ENCODE measurements around the gene HEXIM1.

HEXIM1 gene

DNA sequence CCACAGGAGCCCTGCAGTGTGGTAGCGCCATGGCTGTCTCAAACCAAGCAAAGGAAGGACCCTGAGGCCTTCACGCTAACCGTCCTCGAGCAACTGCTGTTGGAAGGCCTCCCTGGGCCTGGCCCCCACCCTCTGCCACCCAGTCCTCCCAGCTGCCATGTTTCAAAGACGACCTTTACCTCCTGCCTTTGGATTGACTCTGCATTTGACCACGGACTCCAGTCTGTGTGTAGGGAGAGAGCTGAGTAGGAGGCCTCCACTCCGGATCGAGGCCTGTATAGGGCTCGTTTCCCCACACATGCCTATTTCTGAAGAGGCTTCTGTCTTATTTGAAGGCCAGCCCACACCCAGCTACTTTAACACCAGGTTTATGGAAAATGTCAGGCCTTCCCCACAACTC is 40.2 kb upstream of the HEXIM1 start:
- DNase-seq (ENCODE audit: low read depth), result no peak
- no peak overlapping the region for H3K4me3 ChIP-seq (ENCODE audit: low read depth, low read length)
- TF ChIP-seq CTCF (IDR thresholded peaks at IDR 0.05; ENCODE audit: low read depth, low read length, missing control alignments), result no peak
- in situ Hi-C loops (cut with HindIII; ENCODE audit: low sequenced_read_pairs), result no loop called here

- TF ChIP-seq CTCF (IDR thresholded peaks at IDR 0.05; ENCODE audit: low read depth, low read length, missing control alignments), result no peak
- DNase-seq (ENCODE audit: low read depth), result no peak
- in situ Hi-C loops (cut with HindIII; ENCODE audit: low sequenced_read_pairs), result no loop called here
These were observed 39.4 kb upstream of the HEXIM1 start for GRCh38 chr17:45108595-45109521.

DNA sequence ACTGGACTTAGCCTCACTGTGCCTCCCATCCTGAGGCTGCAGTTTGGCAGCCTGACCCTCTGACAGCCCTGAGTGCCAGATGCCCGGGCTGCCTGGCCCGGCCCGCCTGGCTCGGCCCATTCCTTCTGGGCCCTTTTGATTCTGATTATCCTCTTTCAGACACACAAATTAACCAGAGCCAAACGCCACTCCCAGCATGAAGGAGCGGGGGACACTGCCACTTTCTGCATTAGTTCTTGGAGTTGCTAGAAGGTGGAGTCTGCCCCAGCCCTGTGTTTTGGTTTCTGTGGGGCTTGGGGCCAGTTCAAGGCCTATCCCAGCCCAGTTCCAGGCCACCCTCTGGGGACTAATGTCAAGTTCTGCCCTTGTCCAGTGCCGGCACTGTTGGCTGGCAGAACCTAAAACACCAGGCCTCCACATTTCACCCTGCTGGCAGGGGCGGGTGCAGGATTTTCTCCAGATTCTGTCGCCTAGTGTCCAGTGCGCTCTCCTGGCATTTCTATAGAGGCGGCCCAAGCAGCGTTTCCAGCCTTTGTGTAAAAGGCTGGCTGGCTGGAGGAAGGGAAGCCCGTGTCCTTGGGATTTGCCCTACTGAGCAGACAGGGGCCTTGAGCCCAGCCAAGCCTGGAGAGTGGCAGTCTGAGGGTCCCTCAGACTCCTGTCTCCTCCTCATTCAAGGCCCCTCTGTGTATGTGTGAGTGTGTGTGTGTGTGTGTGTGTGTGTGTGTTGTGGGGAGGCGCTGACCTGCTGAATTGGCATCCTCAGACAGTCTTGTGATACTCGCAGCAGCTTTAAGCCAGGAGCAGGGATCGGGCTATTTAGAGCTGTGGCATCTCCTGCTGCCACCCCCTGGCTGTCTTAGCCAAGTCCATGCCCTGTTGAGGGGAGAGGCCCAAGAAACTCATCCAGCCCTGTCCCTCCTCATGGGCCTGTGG is 37.3 kb upstream of the HEXIM1 start:
- TF ChIP-seq CTCF (IDR thresholded peaks at IDR 0.05; ENCODE audit: low read depth, low read length, missing control alignments), result no peak
- in situ Hi-C loops (cut with HindIII; ENCODE audit: low sequenced_read_pairs), result no loop called here
- DNase-seq (ENCODE audit: low read depth), result no peak
- no peak overlapping the region for H3K4me3 ChIP-seq (ENCODE audit: low read depth, low read length)

More at GRCh38 chr17:45108595-45109521, 39.4 kb upstream of the HEXIM1 start:
- no peak overlapping the region for H3K4me3 ChIP-seq (ENCODE audit: low read depth, low read length)

DNA sequence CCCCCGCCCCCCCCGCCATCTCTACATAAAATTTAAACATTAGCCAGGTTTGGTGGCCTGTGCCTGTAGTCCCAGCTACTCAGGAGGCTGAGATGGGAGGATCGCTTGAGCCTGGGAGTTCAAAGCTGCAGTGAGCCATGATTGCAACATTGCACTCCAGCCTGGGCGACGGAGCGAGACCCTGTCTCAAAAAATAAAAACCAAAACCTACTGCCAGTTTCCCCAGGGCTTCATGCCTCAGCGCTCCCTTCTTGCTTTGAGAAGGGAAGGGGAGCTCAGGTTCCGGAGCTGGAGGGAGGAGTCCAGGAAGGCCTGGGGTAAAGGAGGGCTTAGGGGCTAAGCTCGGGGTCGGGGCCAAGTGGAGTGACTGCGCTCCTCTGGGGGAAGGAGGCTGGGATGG is 36.4 kb upstream of the HEXIM1 start:
- H3K4me3 ChIP-seq (ENCODE audit: low read depth, low read length), result no peak overlapping the region
- DNase-seq (ENCODE audit: low read depth), result no peak
- in situ Hi-C loops (cut with HindIII; ENCODE audit: low sequenced_read_pairs), result no loop called here
- TF ChIP-seq CTCF (IDR thresholded peaks at IDR 0.05; ENCODE audit: low read depth, low read length, missing control alignments), result no peak

DNA sequence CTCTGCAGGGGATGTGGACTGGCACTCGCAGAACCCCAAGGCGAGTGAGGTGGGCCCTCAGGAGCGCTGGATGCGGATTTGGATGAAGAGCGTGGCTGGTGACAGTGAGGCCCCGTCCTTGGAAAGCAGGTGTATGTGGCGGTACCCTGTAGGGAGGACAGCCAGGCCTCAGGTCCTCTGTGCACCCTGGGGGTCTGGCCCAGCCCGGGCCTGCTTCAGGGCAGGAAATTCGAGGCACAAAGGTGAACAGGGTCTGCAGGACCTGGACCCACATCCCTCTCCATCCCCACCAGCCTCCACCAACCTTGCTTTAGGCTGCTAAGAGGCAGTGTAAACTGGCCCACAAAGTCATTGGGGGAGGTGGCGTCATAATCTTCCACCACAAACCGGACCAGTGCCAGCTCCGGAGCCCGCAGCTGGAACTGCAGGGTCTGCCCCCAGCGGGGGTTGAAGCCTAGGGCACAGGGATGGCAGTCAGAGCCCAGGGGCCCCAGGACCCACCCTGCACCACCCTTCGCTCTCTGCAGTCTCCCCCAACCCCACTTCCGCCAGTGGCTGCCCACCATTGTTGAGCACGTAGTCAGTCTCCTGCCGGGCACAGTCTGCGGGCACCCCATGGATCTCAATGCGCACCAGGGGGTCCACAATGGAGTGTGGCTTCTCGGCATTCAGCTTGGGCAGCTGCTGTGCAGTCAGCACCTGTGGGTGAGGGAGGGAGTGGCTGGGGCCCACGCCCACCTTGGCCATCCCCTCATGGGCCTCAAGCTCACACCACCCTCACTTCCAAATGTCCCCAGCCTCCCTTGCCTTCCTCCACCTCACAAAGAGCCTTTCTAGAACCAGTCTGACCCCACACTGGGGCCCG is 35.5 kb upstream of the HEXIM1 start:
- no peak for TF ChIP-seq CTCF (IDR thresholded peaks at IDR 0.05; ENCODE audit: low read depth, low read length, missing control alignments)
- in situ Hi-C loops (cut with HindIII; ENCODE audit: low sequenced_read_pairs), result no loop called here
- no peak overlapping the region for H3K4me3 ChIP-seq (ENCODE audit: low read depth, low read length)
- no peak for DNase-seq (ENCODE audit: low read depth)

DNA sequence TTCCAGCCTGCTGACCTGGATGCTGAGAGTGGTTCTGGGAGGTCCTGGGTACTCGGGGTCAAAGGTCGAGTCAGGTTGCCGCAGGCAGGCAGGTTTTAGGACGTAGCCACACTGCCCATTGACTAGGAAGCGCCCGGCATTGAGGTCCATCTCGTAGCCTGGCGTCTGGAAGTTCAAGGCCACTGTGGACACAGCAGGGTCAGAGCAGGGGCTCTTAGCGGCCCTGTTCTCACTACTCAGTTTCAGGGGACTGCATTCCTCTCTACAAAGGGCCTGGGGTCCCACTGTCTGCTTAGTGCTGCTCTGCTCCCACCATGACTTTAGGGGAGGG is 34.9 kb upstream of the HEXIM1 start:
- no peak for DNase-seq (ENCODE audit: low read depth)
- no peak for TF ChIP-seq CTCF (IDR thresholded peaks at IDR 0.05; ENCODE audit: low read depth, low read length, missing control alignments)
- in situ Hi-C loops (cut with HindIII; ENCODE audit: low sequenced_read_pairs), result no loop called here
- no peak overlapping the region for H3K4me3 ChIP-seq (ENCODE audit: low read depth, low read length)

Measured in astrocyte of the cerebellum (primary cell).